ENCODE results near the gene P2RX1.

Gene P2RX1

GRCh38 chr17:3924512-3925350 lies 8.5 kb upstream of the P2RX1 start:
- DNase-seq (ENCODE audit: low read depth), result no peak

- no peak for DNase-seq (ENCODE audit: low read depth)
Measured at GRCh38 chr17:3923466-3924190, 7.4 kb upstream of the P2RX1 start.

GRCh38 chr17:3922765-3923164 lies 6.5 kb upstream of the P2RX1 start:
- no peak for DNase-seq (ENCODE audit: low read depth)

GRCh38 chr17:3921502-3922319 lies 5.4 kb upstream of the P2RX1 start:
- DNase-seq (ENCODE audit: low read depth), result no peak

GRCh38 chr17:3921006-3921405 lies 4.7 kb upstream of the P2RX1 start:
- DNase-seq (ENCODE audit: low read depth), result no peak

GRCh38 chr17:3919123-3919624 lies 2.9 kb upstream of the P2RX1 start:
- DNase-seq (ENCODE audit: low read depth), result no peak

GRCh38 chr17:3918372-3919122 lies 2.3 kb upstream of the P2RX1 start:
- DNase-seq (ENCODE audit: low read depth), result no peak

- DNase-seq (ENCODE audit: low read depth), result no peak
Measured at GRCh38 chr17:3917391-3917931, 1.2 kb upstream of the P2RX1 start.

- no peak for DNase-seq (ENCODE audit: low read depth)
Measured at GRCh38 chr17:3916825-3917224, 560 bp upstream of the P2RX1 start.

GRCh38 chr17:3915581-3915994 lies 677 bp downstream of the P2RX1 start:
- DNase-seq (ENCODE audit: low read depth), result no peak

- no peak for DNase-seq (ENCODE audit: low read depth)
Measured at GRCh38 chr17:3914312-3914670, 2.0 kb downstream of the P2RX1 start.

- peak; percentile 70 for DNase-seq (ENCODE audit: low read depth)
Measured at GRCh38 chr17:3913531-3914311, 2.5 kb downstream of the P2RX1 start.

- no peak for DNase-seq (ENCODE audit: low read depth)
Measured at GRCh38 chr17:3912827-3913226, 3.4 kb downstream of the P2RX1 start.

- peak; percentile 30 for DNase-seq (ENCODE audit: low read depth)
Measured at GRCh38 chr17:3911271-3912053, 4.8 kb downstream of the P2RX1 start.

- no peak for DNase-seq (ENCODE audit: low read depth)
Measured at GRCh38 chr17:3910420-3911270, 5.6 kb downstream of the P2RX1 start.

- DNase-seq (ENCODE audit: low read depth), result no peak
Measured at GRCh38 chr17:3909257-3909656, 7.0 kb downstream of the P2RX1 start.

- DNase-seq (ENCODE audit: low read depth), result no peak
Measured at GRCh38 chr17:3907483-3908216, 8.6 kb downstream of the P2RX1 start.

- DNase-seq (ENCODE audit: low read depth), result no peak
Measured at GRCh38 chr17:3906881-3907280, 9.4 kb downstream of the P2RX1 start.
